Ovary (tissue), 9 donors: ENCODE measurements around the gene PIBF1. TPM values are rescaled to one million over a fixed set of nuclear protein-coding genes. Genes with fewer than 3 reads are reported as not detected.

ENCODE experiments used
- DNase-seq, 5 donors: peaks; one replicate each; pipeline ENCODE4 v3.0.0-alpha.2; 2019 to 2020
- H3K27ac ChIP-seq, 2 donors: fragments of 200-600 bp; one replicate each; pipeline versions ENCODE4 v1.5.1 to v1.8.0; 2019 to 2022
- H3K27me3 ChIP-seq: fragments of 200-600 bp; one replicate; pipeline ENCODE4 v1.8.0; 2022
- H3K36me3 ChIP-seq: fragments of 200-600 bp; sonication (generic); one replicate; pipeline ENCODE4 v1.5.1; 2019
- H3K4me1 ChIP-seq: one replicate; pipeline ENCODE4 v1.8.1; 2013; ENCODE audit warnings: mild to moderate bottlenecking, moderate library complexity; ENCODE audit not compliant: insufficient read depth
- H3K4me3 ChIP-seq: fragments of 200-600 bp; sonication (generic); one replicate; pipeline ENCODE4 v1.5.1; 2017
- H3K9me3 ChIP-seq, 2 donors: fragments of 200-600 bp in 1 of 2; sonication (generic) in 1 of 2; one replicate each; pipeline versions ENCODE4 v1.5.1 to v1.8.1; 2013 to 2019; ENCODE audit warnings: mild to moderate bottlenecking in 1 of 2, moderate library complexity in 1 of 2
- CTCF ChIP-seq, 3 donors: fragments of 450-650 bp in 2 of 3; fragments of 200-600 bp in 1 of 3; IDR thresholded peaks; one replicate each; pipeline versions ENCODE4 v1.5.1 to v1.8.0; 2016 to 2022; ENCODE audit warnings: antibody characterized with exemption in 3 of 3, mild to moderate bottlenecking in 1 of 3
- EP300 ChIP-seq: sonication (generic); formaldehyde crosslinking; IDR thresholded peaks from one replicate; pipeline ENCODE4 v1.6.1; 2017; ENCODE audit warnings: antibody characterized with exemption
- POLR2A ChIP-seq: fragments of 450-650 bp; IDR thresholded peaks from one replicate; pipeline ENCODE4 v1.6.1; 2017; ENCODE audit warnings: antibody characterized with exemption, mild to moderate bottlenecking, moderate library complexity
- WGBS, 3 donors: extraction: QIAGEN DNeasy Blood & Tissue Kit in 1 of 3; methylation state at CpG; one replicate each; pipeline versions ENCODE4 v1.1.5 to v1.1.7; 2013 to 2017; 5-methylcytosine and 5-hydroxymethylcytosine counted together
- intact Hi-C, 4 donors: fragments of 100-400 bp; cut with DNase I; formaldehyde crosslinking; loops; one replicate each; pipeline versions ENCODE4 v1.11.0 to v1.15.1; 2022 to 2023
- polyA plus RNA-seq, 2 donors: library from polyadenylated mRNA; stranded (reverse); fragments of 200-250 nt in 1 of 2; fragments of 350-450 nt in 1 of 2; fragmentation: Illumina TruSeq in 1 of 2; extraction: RNeasy Lipid Tissue Mini Kit (QIAGEN cat#74804) in 1 of 2; gene quantifications; one replicate each; pipeline ENCODE4 v1.2.3, GENCODE V29; 2013 to 2014
- total RNA-seq, 7 donors: library from RNA; depleted of rRNA in 2 of 7; stranded (reverse); fragments of >200 nt in 2 of 7; fragmentation: NEBNext Ultra II Directional in 3 of 7; extraction: Animal tissue kit (Norgen Biotek cat#: 25700) in 3 of 7; gene quantifications; one replicate each; pipeline versions ENCODE4 v1.1.0 to v1.2.4, GENCODE V29; 2016 to 2023
- donor health status: DM: no; HTN: no; CAD: no; lungs with moderate emphysema.
- donor health status: DM: no; HTN: no; CAD: no.
- donor health status: Bipolar disorder and iron deficiency.
- donor health status: DM: yes; HTN: yes; CAD: no.
- donor health status: DM: no; HTN: no; CAD: no.
- donor health status: DM: yes; HTN: yes; CAD: no.

PIBF1 gene
- total and polyA plus RNA-seq, 9 donors, result 9.8 to 45.7 (median 22.0) TPM

DNA sequence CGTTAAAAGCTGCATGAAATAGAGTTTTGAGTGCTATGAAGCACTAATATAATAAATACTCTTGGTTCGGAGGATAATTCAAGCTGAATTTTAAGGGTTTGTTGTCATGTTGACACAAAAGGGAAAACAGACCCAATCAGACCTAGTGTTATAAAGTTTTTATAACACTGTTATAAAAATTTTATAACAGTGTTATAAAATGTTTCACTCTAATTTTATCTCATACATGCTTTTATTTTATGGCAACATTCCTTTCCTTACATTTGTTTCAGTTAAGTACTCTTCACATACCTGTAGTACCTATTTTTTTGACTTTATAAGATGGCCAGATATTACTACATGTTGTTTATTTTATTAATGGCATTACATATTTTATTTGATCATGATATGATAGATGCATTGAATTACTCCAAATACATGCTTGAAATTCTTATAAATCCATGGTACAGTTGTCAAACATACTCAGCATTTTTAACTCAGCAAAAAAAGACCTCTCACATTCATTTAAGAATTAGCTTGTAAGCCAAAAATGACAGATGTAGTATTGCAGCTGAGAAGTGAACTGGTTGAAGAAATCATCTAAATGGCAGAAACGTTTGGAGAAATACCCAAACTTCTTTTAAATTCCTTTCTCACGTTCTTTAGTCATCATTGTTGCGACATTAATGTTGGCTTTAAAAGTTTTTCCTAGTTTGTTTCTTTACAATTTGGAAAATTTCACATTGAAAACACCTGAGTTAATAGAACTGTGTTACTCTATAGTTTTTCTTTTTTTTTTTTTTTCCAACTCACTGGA, 104.5 kb downstream of the PIBF1 start:
- 68 to 74% (median 69%) methylated on average over 5 of the region's 5 CpGs for WGBS, 3 donors
- Histone ChIP-seq H3K36me3 (no peaks in the 10 kb centered on the region), H3K4me1 (no peaks in the 10 kb centered on the region), H3K9me3 (no peaks in the 10 kb centered on the region), H3K4me3 (no peak overlapping the region), H3K27ac (no peak overlapping the region), H3K27me3 (no peaks in the 10 kb centered on the region)
- TF ChIP-seq POLR2A (no peak), EP300 (no peak), CTCF (IDR thresholded peaks at IDR 0.05) (no peak)
- intact Hi-C loops, result no loop called here
- DNase-seq, result no peak

DNA sequence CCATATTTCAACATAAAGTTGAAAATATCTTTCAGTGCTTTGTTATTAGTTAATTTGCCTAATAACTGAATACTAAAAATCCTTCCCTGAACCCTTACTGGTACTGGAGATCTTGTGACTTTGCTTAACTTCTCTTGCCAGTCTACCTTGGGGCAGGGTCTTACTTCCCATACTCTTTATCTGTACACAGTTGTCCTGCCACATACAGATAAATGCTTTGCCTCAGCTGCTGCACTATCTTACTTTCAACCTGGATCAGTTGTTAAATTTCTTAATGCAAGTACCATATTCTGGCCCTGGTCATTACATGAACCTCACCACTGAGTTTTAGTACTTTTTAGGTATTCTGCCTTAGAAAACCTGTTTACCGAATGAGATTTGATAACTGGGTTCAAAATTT, 107.6 kb downstream of the PIBF1 start:
- Histone ChIP-seq H3K27ac (no peak overlapping the region), H3K4me1 (no peaks in the 10 kb centered on the region), H3K36me3 (no peaks in the 10 kb centered on the region), H3K27me3 (no peaks in the 10 kb centered on the region), H3K4me3 (no peak overlapping the region), H3K9me3 (no peaks in the 10 kb centered on the region)
- TF ChIP-seq CTCF (IDR thresholded peaks at IDR 0.05) (no peak), POLR2A (no peak), EP300 (no peak)
- 98 to 100% (median 99%) methylated on average over 1 of the region's 1 CpG for WGBS, 3 donors
- intact Hi-C loops, result no loop called here
- no peak for DNase-seq

GRCh38 chr13:72890546-72890945, 108.6 kb downstream of the PIBF1 start:
- intact Hi-C loops, result no loop called here

GRCh38 chr13:72891423-72891822, 109.5 kb downstream of the PIBF1 start:
- TF ChIP-seq CTCF (IDR thresholded peaks at IDR 0.05) (no peak), EP300 (no peak), POLR2A (no peak)
- DNase-seq, result no peak
- no peaks in the 10 kb centered on the region for H3K9me3 ChIP-seq
- H3K4me1 ChIP-seq, result no peaks in the 10 kb centered on the region
- no peak overlapping the region for H3K4me3 ChIP-seq
- H3K27ac ChIP-seq, result no peak overlapping the region
- WGBS, 3 donors, result 79 to 96% (median 96%) methylated on average over 3 of the region's 3 CpGs
- H3K27me3 ChIP-seq, result no peaks in the 10 kb centered on the region
- intact Hi-C loops, result no loop called here
- no peaks in the 10 kb centered on the region for H3K36me3 ChIP-seq

More at GRCh38 chr13:72890546-72890945, 108.6 kb downstream of the PIBF1 start:
- H3K27me3 ChIP-seq, result no peaks in the 10 kb centered on the region
- no peak overlapping the region for H3K27ac ChIP-seq
- WGBS, 3 donors, result 88 to 95% (median 93%) methylated on average over 2 of the region's 2 CpGs
- H3K36me3 ChIP-seq, result no peaks in the 10 kb centered on the region
- H3K4me3 ChIP-seq, result no peak overlapping the region
- DNase-seq, result no peak
- no peaks in the 10 kb centered on the region for H3K4me1 ChIP-seq
- TF ChIP-seq CTCF (IDR thresholded peaks at IDR 0.05) (no peak), EP300 (no peak), POLR2A (no peak)
- no peaks in the 10 kb centered on the region for H3K9me3 ChIP-seq
